SK-N-MC (cell line): ENCODE measurements around the gene ARHGEF28.

Source experiments
- EZH2 ChIP-seq: fragments of 200-600 bp; sonication (generic); IDR thresholded peaks from one replicate; pipeline ENCODE4 v1.6.1; 2017; ENCODE audit warnings: antibody characterized with exemption
- POLR2AphosphoS5 ChIP-seq: IDR thresholded peaks from 2 replicates; pipeline ENCODE4 v1.6.1; 2012; ENCODE audit warnings: mild to moderate bottlenecking, low read depth, low read length, borderline replicate concordance

- no peak for TF ChIP-seq EZH2
- TF ChIP-seq POLR2AphosphoS5 = no peak
Measured at GRCh38 chr5:73935719-73936118, 309.7 kb downstream of the ARHGEF28 start.
